MM.1S (cell line): Measurements from ENCODE around the gene LYZL6.

Experiments used
- CTCF ChIP-seq: fragments of 300-600 bp; sonication (generic); IDR thresholded peaks from 2 replicates; pipeline ENCODE4 v1.5.1; 2016; ENCODE audit warnings: antibody characterized with exemption, low read length, mixed read lengths
- EZH2phosphoT487 ChIP-seq: fragments of 300-600 bp; sonication (generic); IDR thresholded peaks from 2 replicates; pipeline ENCODE4 v1.6.1; 2018; ENCODE audit warnings: antibody characterized with exemption, low read length

DNA sequence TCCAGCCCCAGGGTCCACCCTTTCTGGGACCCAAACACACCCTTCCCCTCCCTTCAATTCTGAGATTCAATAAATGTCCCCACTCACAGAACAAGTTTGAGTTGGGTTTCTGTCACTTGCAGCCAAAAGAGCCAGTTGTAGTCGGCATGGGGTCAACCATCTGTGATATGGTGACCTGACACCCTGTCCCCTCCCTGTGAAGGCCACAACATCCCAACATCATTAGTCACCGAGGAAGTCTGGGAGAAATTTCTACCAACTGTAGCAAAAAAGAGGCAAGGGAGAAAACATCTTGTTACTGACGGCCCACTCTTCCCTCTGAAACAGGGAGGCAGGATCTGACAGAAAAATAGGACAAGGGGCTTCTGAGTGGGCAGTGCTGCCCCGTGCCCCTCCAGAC, 638 bp upstream of the LYZL6 start:
- no peak for TF ChIP-seq EZH2phosphoT487
- no peak for TF ChIP-seq CTCF
